ENCODE measurements around the gene ANKIB1. TPM values are rescaled to one million over a fixed set of nuclear protein-coding genes. Genes with fewer than 3 reads are reported as not detected.

The ANKIB1 gene
- total and polyA plus RNA-seq, 2 experiments from 2014 or later: 8.8 to 35.3 TPM

DNA sequence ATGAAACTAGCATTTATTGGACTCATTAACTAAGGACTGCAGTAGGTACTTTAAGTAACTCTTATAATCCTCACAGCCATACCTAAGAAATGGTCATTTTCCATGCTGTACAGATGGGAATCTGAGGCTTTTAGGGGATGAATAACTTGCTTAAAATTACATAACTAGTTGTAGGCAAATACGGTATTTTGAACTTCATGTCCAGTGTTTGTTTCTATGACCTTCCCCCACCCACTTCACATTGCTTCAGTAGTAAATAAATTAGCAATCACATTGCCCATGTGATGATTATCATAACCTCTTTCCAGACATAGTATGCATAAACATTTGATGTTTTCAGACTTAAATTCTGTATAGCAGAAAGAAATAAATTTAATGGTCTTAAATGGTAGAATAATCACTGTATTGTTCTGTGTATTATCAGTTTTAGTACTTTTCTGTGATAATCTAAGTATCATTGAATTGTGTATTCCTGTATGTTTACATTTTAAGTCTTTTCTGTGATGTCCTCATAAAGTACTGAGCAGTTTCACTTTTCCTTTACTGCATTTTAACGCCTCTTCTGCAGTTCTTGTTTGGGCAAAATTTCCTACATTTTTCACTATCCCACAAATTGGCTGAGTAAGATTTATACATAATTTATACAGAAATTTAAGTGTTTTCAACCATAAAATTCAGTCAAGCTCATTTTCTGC, 48.3 kb downstream of the ANKIB1 start:
- WGBS (ENCODE audit: low lambda C conversion rate, missing lambda C conversion rate): 87% methylated on average over 2 of the region's 2 CpGs
- no peaks in the 10 kb centered on the region for H4K20me1 ChIP-seq (ENCODE audit: insufficient read depth, poor library complexity, severe bottlenecking)
- peaks cover 5% of the 10 kb centered on the region for H3K4me1 ChIP-seq (ENCODE audit: insufficient read depth)
- H3K27me3 ChIP-seq: no peaks in the 10 kb centered on the region
- H2AFZ ChIP-seq: no peak overlapping the region
- no peak overlapping the region for H3K4me3 ChIP-seq
- peaks cover 35% of the 10 kb centered on the region for H3K79me2 ChIP-seq
- no peak for DNase-seq (ENCODE audit: low spot score)
- no peaks in the 10 kb centered on the region for H3K36me3 ChIP-seq (replicated peaks; ENCODE audit: insufficient read depth, low read depth)
- no peaks in the 10 kb centered on the region for H3K9me2 ChIP-seq (replicated peaks; ENCODE audit: insufficient read depth)
- no peak for TF ChIP-seq EZH2phosphoT487 (IDR thresholded peaks at IDR 0.05; ENCODE audit: low read depth, severe bottlenecking, unreplicated experiment)
- TF ChIP-seq EZH2 (IDR thresholded peaks at IDR 0.05; ENCODE audit: borderline replicate concordance): no peak
- TF ChIP-seq, protein P1, sequence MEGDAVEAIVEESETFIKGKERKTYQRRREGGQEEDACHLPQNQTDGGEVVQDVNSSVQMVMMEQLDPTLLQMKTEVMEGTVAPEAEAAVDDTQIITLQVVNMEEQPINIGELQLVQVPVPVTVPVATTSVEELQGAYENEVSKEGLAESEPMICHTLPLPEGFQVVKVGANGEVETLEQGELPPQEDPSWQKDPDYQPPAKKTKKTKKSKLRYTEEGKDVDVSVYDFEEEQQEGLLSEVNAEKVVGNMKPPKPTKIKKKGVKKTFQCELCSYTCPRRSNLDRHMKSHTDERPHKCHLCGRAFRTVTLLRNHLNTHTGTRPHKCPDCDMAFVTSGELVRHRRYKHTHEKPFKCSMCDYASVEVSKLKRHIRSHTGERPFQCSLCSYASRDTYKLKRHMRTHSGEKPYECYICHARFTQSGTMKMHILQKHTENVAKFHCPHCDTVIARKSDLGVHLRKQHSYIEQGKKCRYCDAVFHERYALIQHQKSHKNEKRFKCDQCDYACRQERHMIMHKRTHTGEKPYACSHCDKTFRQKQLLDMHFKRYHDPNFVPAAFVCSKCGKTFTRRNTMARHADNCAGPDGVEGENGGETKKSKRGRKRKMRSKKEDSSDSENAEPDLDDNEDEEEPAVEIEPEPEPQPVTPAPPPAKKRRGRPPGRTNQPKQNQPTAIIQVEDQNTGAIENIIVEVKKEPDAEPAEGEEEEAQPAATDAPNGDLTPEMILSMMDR (IDR thresholded peaks at IDR 0.05; ENCODE audit: poor library complexity): no peak
- H3K9me3 ChIP-seq (ENCODE audit: low read depth): no peaks in the 10 kb centered on the region
- H3K4me2 ChIP-seq: peak overlapping the region; percentile 7
- no peak overlapping the region for H3K27ac ChIP-seq

DNA sequence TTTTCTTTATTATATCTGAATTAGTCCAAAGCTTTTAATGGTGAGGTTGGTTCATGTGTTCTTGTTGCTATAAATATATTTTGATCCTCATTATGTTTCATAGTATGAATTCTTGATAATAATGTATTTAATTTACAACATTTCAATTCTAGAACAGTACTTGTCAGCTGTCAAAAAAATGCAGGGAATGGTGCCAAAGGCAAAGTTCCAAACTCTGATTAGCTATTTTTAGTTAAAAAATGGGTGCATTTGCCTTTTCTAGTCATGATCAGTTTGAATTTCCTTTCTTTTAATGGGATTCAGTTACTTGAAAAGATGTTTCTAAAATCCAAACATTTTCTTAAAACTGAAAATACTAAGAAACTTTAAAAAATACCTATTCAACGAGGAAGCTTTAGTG, 49.6 kb downstream of the ANKIB1 start:
- H2AFZ ChIP-seq: no peak overlapping the region
- H3K4me3 ChIP-seq: no peak overlapping the region
- no peak overlapping the region for H3K27ac ChIP-seq
- peaks cover 5% of the 10 kb centered on the region for H3K4me1 ChIP-seq (ENCODE audit: insufficient read depth)
- H3K4me2 ChIP-seq: no peak overlapping the region
- H4K20me1 ChIP-seq (ENCODE audit: insufficient read depth, poor library complexity, severe bottlenecking): no peaks in the 10 kb centered on the region
- H3K36me3 ChIP-seq (replicated peaks; ENCODE audit: insufficient read depth, low read depth): no peaks in the 10 kb centered on the region
- 91% methylated on average over 1 of the region's 1 CpG for WGBS (ENCODE audit: low lambda C conversion rate, missing lambda C conversion rate)
- DNase-seq (ENCODE audit: low spot score): no peak
- TF ChIP-seq EZH2phosphoT487 (IDR thresholded peaks at IDR 0.05; ENCODE audit: low read depth, severe bottlenecking, unreplicated experiment) (no peak), EZH2 (IDR thresholded peaks at IDR 0.05; ENCODE audit: borderline replicate concordance) (no peak)
- TF ChIP-seq, protein P1 (IDR thresholded peaks at IDR 0.05; ENCODE audit: poor library complexity): no peak
- H3K27me3 ChIP-seq: no peaks in the 10 kb centered on the region
- H3K9me2 ChIP-seq (replicated peaks; ENCODE audit: insufficient read depth): no peaks in the 10 kb centered on the region
- H3K79me2 ChIP-seq: peaks cover 23% of the 10 kb centered on the region
- no peaks in the 10 kb centered on the region for H3K9me3 ChIP-seq (ENCODE audit: low read depth)

DNA sequence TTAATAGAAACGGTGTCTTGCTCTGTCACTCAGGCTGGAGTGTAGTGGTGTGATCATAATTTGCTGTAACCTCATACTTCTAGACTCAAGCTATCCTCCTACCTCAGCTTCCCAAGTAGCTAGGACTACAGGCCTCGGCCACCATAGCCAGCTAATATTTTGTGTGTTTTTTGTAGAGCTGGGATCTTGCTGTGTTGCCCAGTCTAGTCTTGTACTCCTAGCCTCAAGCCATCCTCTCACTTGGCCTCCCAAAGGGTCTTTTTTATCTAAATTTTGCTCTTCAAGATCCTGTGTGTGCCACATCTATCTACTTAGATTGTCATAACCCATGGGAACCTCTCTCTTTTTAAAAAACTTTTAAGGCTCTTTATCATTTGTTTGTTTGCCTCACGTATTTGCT, 50.5 kb downstream of the ANKIB1 start:
- no peak overlapping the region for H2AFZ ChIP-seq
- H3K4me2 ChIP-seq: no peak overlapping the region
- H3K27ac ChIP-seq: no peak overlapping the region
- H3K9me3 ChIP-seq (ENCODE audit: low read depth): no peaks in the 10 kb centered on the region
- H3K27me3 ChIP-seq: no peaks in the 10 kb centered on the region
- no peaks in the 10 kb centered on the region for H3K9me2 ChIP-seq (replicated peaks; ENCODE audit: insufficient read depth)
- DNase-seq (ENCODE audit: low spot score): no peak
- 98% methylated on average over 3 of the region's 3 CpGs for WGBS (ENCODE audit: low lambda C conversion rate, missing lambda C conversion rate)
- H4K20me1 ChIP-seq (ENCODE audit: insufficient read depth, poor library complexity, severe bottlenecking): no peaks in the 10 kb centered on the region
- peaks cover 15% of the 10 kb centered on the region for H3K79me2 ChIP-seq
- H3K36me3 ChIP-seq (replicated peaks; ENCODE audit: insufficient read depth, low read depth): no peaks in the 10 kb centered on the region
- no peak for TF ChIP-seq EZH2 (IDR thresholded peaks at IDR 0.05; ENCODE audit: borderline replicate concordance)
- TF ChIP-seq, protein P1 (IDR thresholded peaks at IDR 0.05; ENCODE audit: poor library complexity): no peak
- TF ChIP-seq EZH2phosphoT487 (IDR thresholded peaks at IDR 0.05; ENCODE audit: low read depth, severe bottlenecking, unreplicated experiment): no peak
- H3K4me1 ChIP-seq (ENCODE audit: insufficient read depth): peaks cover 5% of the 10 kb centered on the region
- no peak overlapping the region for H3K4me3 ChIP-seq

Measured in hepatocyte (in vitro differentiated cells).